GM12891 (cell line): ENCODE results near the gene PCSK6.

Source experiments
- PAX5 ChIP-seq: IDR thresholded peaks from 2 replicates; pipeline ENCODE4 v1.6.1; 2011; ENCODE audit warnings: low read length, moderate library complexity, mild to moderate bottlenecking; ENCODE audit not compliant: insufficient read depth, severe bottlenecking
- POLR2A ChIP-seq: IDR thresholded peaks from 2 replicates; pipeline ENCODE4 v1.6.1; 2011; ENCODE audit warnings: low read depth, low read length, control low read depth
- POLR2AphosphoS5 ChIP-seq: IDR thresholded peaks from 2 replicates; pipeline ENCODE4 v1.6.1; 2011; ENCODE audit warnings: low read depth, low read length, control low read depth
- SPI1 ChIP-seq: IDR thresholded peaks from 2 replicates; pipeline ENCODE4 v1.6.1; 2011; ENCODE audit warnings: low read depth, low read length, control low read depth
- TAF1 ChIP-seq: IDR thresholded peaks from 2 replicates; pipeline ENCODE4 v1.6.1; 2011; ENCODE audit warnings: low read depth, low read length, control low read depth

GRCh38 chr15:101426761-101427333 is 62.7 kb downstream of the PCSK6 start:
- TF ChIP-seq POLR2AphosphoS5 = no peak
- TF ChIP-seq POLR2A = no peak
- TF ChIP-seq TAF1 = no peak
- no peak for TF ChIP-seq PAX5
- no peak for TF ChIP-seq SPI1
